Type B pancreatic cell (in vitro differentiated cells): ENCODE measurements around the gene MRPS33. TPM values are rescaled to one million over a fixed set of nuclear protein-coding genes. Genes with fewer than 3 reads are reported as not detected.
A peak's percentile ranks its signal among the peaks of the same experiment; 100 is the strongest.

Source experiments
- DNase-seq: peaks from one replicate; pipeline ENCODE4 v3.0.0; 2021; ENCODE audit warnings: mixed read lengths; ENCODE audit not compliant: unreplicated experiment; ENCODE audit errors: extremely low spot score
- H3K27ac Mint-ChIP-seq: 2 replicates; pipeline ENCODE4 v1.8.0; 2021; ENCODE audit warnings: mild to moderate bottlenecking, mixed read lengths
- H3K27me3 Mint-ChIP-seq: 2 replicates; pipeline ENCODE4 v1.8.0; 2021; ENCODE audit warnings: mixed read lengths
- H3K36me3 Mint-ChIP-seq: 2 replicates; pipeline ENCODE4 v1.8.0; 2021; ENCODE audit warnings: mixed read lengths
- H3K4me1 Mint-ChIP-seq: one replicate; pipeline ENCODE4 v1.8.0; 2021; ENCODE audit warnings: mixed read lengths; ENCODE audit not compliant: unreplicated experiment
- H3K4me3 Mint-ChIP-seq: 2 replicates; pipeline ENCODE4 v1.8.0; 2021; ENCODE audit warnings: mild to moderate bottlenecking, mixed read lengths
- H3K9me3 Mint-ChIP-seq: 2 replicates; pipeline ENCODE4 v1.8.0; 2021; ENCODE audit warnings: mixed read lengths
- total RNA-seq: library from RNA; stranded (reverse); gene quantifications from 2 replicates; pipeline ENCODE4 v1.2.1, GENCODE V29; 2021; ENCODE audit warnings: low replicate concordance
- TF ChIP-seq, protein P1 (sequence below): fragments of 200-600 bp; sonication (generic); conservative IDR thresholded peaks from 2 replicates; pipeline ENCODE4 v1.5.0; 2021; ENCODE audit warnings: antibody characterized with exemption, mild to moderate bottlenecking

Gene MRPS33
- total RNA-seq, 1 donor from 2014 or later = 58.1 TPM

DNA sequence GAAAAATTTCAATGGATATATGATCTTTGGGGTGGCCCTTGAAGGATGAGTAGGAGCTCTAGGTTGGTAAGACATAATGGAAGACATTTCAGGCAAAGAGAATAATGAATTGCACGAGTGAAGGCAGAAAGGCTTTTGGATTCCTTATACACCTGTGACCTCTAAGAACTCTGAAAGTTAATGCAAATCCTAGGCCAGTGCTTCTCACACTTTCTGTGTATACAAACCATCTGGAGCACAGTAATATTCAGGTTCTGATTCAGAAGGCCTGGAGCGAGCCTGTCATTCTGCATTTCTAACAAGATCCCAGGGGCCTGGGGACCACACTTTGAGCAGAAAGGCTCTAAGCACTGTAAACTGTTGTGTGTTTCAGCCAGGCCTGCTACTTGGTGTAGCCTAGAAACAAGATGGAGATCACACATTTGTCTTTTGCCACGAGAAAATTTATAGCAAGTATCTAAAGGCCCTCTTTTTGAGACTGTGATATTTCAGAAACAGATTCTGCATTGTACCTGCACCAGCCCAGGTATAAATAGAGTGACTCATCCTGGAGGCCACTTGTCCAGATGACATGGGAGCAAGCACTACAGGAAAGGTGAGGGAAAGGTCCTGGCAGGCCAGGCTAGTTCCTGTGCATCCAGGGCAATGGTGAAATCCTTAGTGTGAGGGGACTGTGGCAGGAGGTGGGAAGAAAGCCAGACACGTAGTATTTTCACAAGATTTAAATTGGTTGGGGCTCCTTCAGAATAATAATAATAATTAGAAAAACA is 24.4 kb downstream of the MRPS33 start:
- H3K27me3 Mint-ChIP-seq = no peaks in the 10 kb centered on the region
- TF ChIP-seq, protein P1, sequence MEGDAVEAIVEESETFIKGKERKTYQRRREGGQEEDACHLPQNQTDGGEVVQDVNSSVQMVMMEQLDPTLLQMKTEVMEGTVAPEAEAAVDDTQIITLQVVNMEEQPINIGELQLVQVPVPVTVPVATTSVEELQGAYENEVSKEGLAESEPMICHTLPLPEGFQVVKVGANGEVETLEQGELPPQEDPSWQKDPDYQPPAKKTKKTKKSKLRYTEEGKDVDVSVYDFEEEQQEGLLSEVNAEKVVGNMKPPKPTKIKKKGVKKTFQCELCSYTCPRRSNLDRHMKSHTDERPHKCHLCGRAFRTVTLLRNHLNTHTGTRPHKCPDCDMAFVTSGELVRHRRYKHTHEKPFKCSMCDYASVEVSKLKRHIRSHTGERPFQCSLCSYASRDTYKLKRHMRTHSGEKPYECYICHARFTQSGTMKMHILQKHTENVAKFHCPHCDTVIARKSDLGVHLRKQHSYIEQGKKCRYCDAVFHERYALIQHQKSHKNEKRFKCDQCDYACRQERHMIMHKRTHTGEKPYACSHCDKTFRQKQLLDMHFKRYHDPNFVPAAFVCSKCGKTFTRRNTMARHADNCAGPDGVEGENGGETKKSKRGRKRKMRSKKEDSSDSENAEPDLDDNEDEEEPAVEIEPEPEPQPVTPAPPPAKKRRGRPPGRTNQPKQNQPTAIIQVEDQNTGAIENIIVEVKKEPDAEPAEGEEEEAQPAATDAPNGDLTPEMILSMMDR = no peak
- no peaks in the 10 kb centered on the region for H3K4me1 Mint-ChIP-seq
- H3K27ac Mint-ChIP-seq = no peak overlapping the region
- DNase-seq = no peak
- H3K4me3 Mint-ChIP-seq = no peak overlapping the region
- no peaks in the 10 kb centered on the region for H3K9me3 Mint-ChIP-seq
- H3K36me3 Mint-ChIP-seq = no peaks in the 10 kb centered on the region

DNA sequence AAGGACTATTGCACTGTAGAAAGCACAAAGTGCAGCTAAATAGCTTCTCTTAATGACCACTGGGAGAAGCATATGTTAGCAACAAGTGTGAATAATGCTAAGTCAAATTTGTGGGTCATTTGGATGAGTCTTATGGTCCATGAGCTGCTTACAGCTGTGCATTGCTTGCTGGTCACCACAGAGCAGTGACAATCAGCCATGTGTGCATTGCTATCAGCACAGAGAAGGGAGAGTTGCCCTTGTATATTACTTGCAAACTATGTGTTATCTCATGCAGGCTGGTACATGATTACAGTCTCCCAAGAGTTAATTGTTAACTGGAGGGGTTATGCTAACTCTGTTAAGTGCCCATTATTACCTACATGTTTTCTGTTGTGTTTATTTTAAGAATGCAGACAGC is 25.7 kb downstream of the MRPS33 start:
- H3K4me1 Mint-ChIP-seq = no peaks in the 10 kb centered on the region
- no peaks in the 10 kb centered on the region for H3K27me3 Mint-ChIP-seq
- no peak for DNase-seq
- no peaks in the 10 kb centered on the region for H3K9me3 Mint-ChIP-seq
- TF ChIP-seq, protein P1 = no peak
- H3K27ac Mint-ChIP-seq = no peak overlapping the region
- H3K36me3 Mint-ChIP-seq = no peaks in the 10 kb centered on the region
- H3K4me3 Mint-ChIP-seq = no peak overlapping the region

DNA sequence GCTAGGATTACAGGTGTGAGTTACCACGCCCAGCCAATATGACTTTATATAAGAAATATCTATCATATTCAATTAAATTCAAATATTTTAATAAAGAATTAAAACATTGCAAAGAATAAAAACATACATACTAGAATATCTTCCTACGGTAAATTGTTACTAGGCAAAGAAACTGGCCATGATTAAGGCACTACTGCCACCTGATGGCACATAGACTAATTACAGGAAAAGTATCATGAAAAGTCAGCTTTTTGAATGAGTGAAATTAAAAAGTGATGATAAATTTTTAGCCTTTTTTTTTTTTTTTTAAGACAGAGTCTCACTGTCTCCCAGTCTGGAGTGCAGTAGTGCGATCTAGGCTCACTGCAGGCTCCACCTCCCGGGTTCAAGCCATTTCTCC is 30.9 kb downstream of the MRPS33 start:
- H3K4me3 Mint-ChIP-seq = no peak overlapping the region
- H3K27ac Mint-ChIP-seq = no peak overlapping the region
- TF ChIP-seq, protein P1 = peak; percentile 66
- H3K9me3 Mint-ChIP-seq = no peaks in the 10 kb centered on the region
- no peaks in the 10 kb centered on the region for H3K4me1 Mint-ChIP-seq
- H3K36me3 Mint-ChIP-seq = no peaks in the 10 kb centered on the region
- DNase-seq = no peak
- no peaks in the 10 kb centered on the region for H3K27me3 Mint-ChIP-seq

DNA sequence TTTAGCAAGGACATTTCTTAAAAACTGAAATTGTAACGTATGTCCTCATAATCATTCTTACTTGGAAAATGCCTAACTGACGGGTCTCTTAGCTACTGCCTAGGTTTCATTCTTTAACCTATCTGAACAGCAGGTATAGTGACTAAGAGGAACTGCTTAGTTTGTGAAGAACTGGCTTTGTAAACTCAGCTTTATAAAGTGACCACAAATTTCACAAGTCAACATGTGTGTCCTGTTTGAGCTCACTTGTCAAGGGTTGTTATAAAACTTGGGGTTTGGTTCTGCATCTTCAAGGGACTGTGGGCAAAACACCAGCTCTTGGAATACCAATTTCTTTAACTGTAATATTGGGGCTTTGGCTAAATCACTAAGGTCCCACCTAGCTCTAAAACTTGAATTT is 32.2 kb downstream of the MRPS33 start:
- H3K36me3 Mint-ChIP-seq = no peaks in the 10 kb centered on the region
- H3K9me3 Mint-ChIP-seq = no peaks in the 10 kb centered on the region
- DNase-seq = no peak
- no peak overlapping the region for H3K27ac Mint-ChIP-seq
- TF ChIP-seq, protein P1 = no peak
- H3K4me1 Mint-ChIP-seq = peaks cover 3% of the 10 kb centered on the region
- no peaks in the 10 kb centered on the region for H3K27me3 Mint-ChIP-seq
- no peak overlapping the region for H3K4me3 Mint-ChIP-seq

DNA sequence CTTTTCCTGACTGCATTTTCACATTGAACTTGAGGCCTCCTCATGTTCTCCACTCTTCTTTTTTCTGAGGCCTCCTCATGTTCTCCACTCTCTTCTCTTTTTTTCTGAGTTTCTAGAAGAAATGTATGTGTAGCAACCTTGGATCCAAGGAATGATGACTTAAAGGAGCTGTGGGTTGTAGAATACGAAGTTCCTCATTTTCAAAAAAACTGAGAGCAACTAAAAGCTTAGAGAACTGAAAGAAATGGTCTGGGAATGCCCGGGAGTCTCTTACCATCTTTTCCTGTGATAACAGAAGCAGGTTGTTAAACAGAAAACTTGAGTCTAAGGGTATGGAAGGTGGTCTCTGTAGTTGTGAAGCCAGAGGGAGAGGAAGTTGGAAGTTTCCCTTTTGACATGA is 32.8 kb downstream of the MRPS33 start:
- Mint-ChIP-seq H3K27me3 (no peaks in the 10 kb centered on the region), H3K36me3 (no peaks in the 10 kb centered on the region), H3K27ac (no peak overlapping the region), H3K9me3 (no peaks in the 10 kb centered on the region), H3K4me3 (no peak overlapping the region), H3K4me1 (peaks cover 9% of the 10 kb centered on the region)
- TF ChIP-seq, protein P1 = no peak
- DNase-seq = no peak
